H9 (cell line): Measurements from ENCODE around the gene FGF9. TPM values are rescaled to one million over a fixed set of nuclear protein-coding genes. Genes with fewer than 3 reads are reported as not detected.

Experiments
- DNase-seq: peaks from one replicate; pipeline ENCODE4 v3.0.0-alpha.2; 2017
- H2AFZ ChIP-seq: one replicate; pipeline ENCODE4 v1.6.1; 2013; ENCODE audit warnings: mild to moderate bottlenecking, low read length, control low read depth, moderate library complexity
- H2AK5ac ChIP-seq: 2 replicates; pipeline ENCODE4 v1.6.1; 2013; ENCODE audit warnings: low read length, control low read depth, mixed read lengths; ENCODE audit not compliant: insufficient read length
- H2BK120ac ChIP-seq: one replicate; pipeline ENCODE4 v1.6.1; 2013; ENCODE audit warnings: low read depth, mild to moderate bottlenecking, low read length, control low read depth, inconsistent platforms; ENCODE audit not compliant: poor library complexity, severe bottlenecking
- H2BK12ac ChIP-seq: 2 replicates; pipeline ENCODE4 v1.6.1; 2013; ENCODE audit warnings: low read length, control low read depth, mixed read lengths, low read depth; ENCODE audit not compliant: insufficient read length
- H2BK15ac ChIP-seq: 2 replicates; pipeline ENCODE4 v1.6.1; 2013; ENCODE audit warnings: low read depth, low read length, control low read depth
- H2BK20ac ChIP-seq: one replicate; pipeline ENCODE4 v1.6.1; 2013; ENCODE audit warnings: low read depth, mild to moderate bottlenecking, low read length, control low read depth, inconsistent platforms; ENCODE audit not compliant: poor library complexity, severe bottlenecking
- H2BK5ac ChIP-seq: 2 replicates; pipeline ENCODE4 v1.6.1; 2013; ENCODE audit warnings: low read length, control low read depth, mixed read lengths; ENCODE audit not compliant: insufficient read length
- H3K14ac ChIP-seq: 2 replicates; pipeline ENCODE4 v1.6.1; 2013; ENCODE audit warnings: low read length, control low read depth; ENCODE audit not compliant: insufficient read depth
- H3K18ac ChIP-seq: 2 replicates; pipeline ENCODE4 v1.6.1; 2013; ENCODE audit warnings: low read depth, mild to moderate bottlenecking, mixed read lengths, low read length, control low read depth; ENCODE audit not compliant: insufficient read length
- H3K23ac ChIP-seq: 2 replicates; pipeline ENCODE4 v1.6.1; 2013; ENCODE audit warnings: low read length, control low read depth, mixed read lengths, low read depth; ENCODE audit not compliant: insufficient read length
- H3K23me2 ChIP-seq: 2 replicates; pipeline ENCODE4 v1.6.1; 2013; ENCODE audit warnings: low read depth, mild to moderate bottlenecking, mixed read lengths, low read length, control low read depth; ENCODE audit not compliant: insufficient read length, poor library complexity, severe bottlenecking
- H3K27ac ChIP-seq: 2 replicates; pipeline ENCODE4 v1.5.1; 2013; ENCODE audit warnings: low read length, control low read depth, mixed read lengths, low read depth; ENCODE audit not compliant: insufficient read length
- H3K27me3 ChIP-seq: 2 replicates; pipeline ENCODE4 v1.6.1; 2013; ENCODE audit warnings: low read length, control low read depth, inconsistent platforms; ENCODE audit not compliant: insufficient read depth
- H3K4ac ChIP-seq: 2 replicates; pipeline ENCODE4 v1.6.1; 2013; ENCODE audit warnings: low read depth, mild to moderate bottlenecking, control low read depth, inconsistent platforms, low read length, moderate library complexity
- H3K4me1 ChIP-seq: 2 replicates; pipeline ENCODE4 v1.6.1; 2013; ENCODE audit warnings: low read length, control low read depth, inconsistent platforms; ENCODE audit not compliant: insufficient read depth
- H3K4me2 ChIP-seq: 2 replicates; pipeline ENCODE4 v1.6.1; 2013; ENCODE audit warnings: low read length, control low read depth, mixed read lengths; ENCODE audit not compliant: insufficient read length, insufficient read depth
- H3K56ac ChIP-seq: 2 replicates; pipeline ENCODE4 v1.6.1; 2013; ENCODE audit warnings: low read depth, mild to moderate bottlenecking, mixed read lengths, low read length, control low read depth; ENCODE audit not compliant: insufficient read length
- H3K79me1 ChIP-seq: 2 replicates; pipeline ENCODE4 v1.6.1; 2013; ENCODE audit warnings: low read depth, mild to moderate bottlenecking, moderate library complexity, low read length, control low read depth, inconsistent platforms; ENCODE audit not compliant: insufficient read depth, poor library complexity, severe bottlenecking
- H3K79me2 ChIP-seq: 2 replicates; pipeline ENCODE4 v1.6.1; 2013; ENCODE audit warnings: low read length, control low read depth, inconsistent platforms; ENCODE audit not compliant: insufficient read depth
- H3K9ac ChIP-seq: 2 replicates; pipeline ENCODE4 v1.6.1; 2013; ENCODE audit warnings: low read length, control low read depth, mixed read lengths; ENCODE audit not compliant: insufficient read length; ENCODE audit errors: extremely low read depth
- H3K9me3 ChIP-seq: one replicate; pipeline ENCODE4 v1.6.1; 2013; ENCODE audit warnings: low read depth, low read length, inconsistent platforms; ENCODE audit not compliant: control insufficient read depth
- H3T11ph ChIP-seq: one replicate; pipeline ENCODE4 v1.6.1; 2013; ENCODE audit warnings: mild to moderate bottlenecking, low read length, control low read depth, inconsistent platforms
- H4K20me1 ChIP-seq: one replicate; pipeline ENCODE4 v1.6.1; 2013; ENCODE audit not compliant: control insufficient read depth, insufficient read length, insufficient read depth
- H4K5ac ChIP-seq: 2 replicates; pipeline ENCODE4 v1.6.1; 2013; ENCODE audit warnings: low read depth, mild to moderate bottlenecking, mixed read lengths, low read length, control low read depth; ENCODE audit not compliant: insufficient read length
- H4K8ac ChIP-seq: replicated peaks from 2 replicates; pipeline ENCODE4 v1.6.1; 2013; ENCODE audit warnings: low read length, control low read depth, mixed read lengths, low read depth; ENCODE audit not compliant: insufficient read length
- H4K91ac ChIP-seq: 2 replicates; pipeline ENCODE4 v1.6.1; 2013; ENCODE audit warnings: low read depth, mild to moderate bottlenecking, moderate library complexity, mixed read lengths, low read length, control low read depth; ENCODE audit not compliant: insufficient read length
- H3K27ac Mint-ChIP-seq, 3 experiments: 2 replicates in 2 of 3; 3 replicates in 1 of 3; pipeline ENCODE4 v1.8.0; 2020 to 2021; ENCODE audit warnings: mixed read lengths in 3 of 3, mild to moderate bottlenecking in 1 of 3, moderate library complexity in 1 of 3
- H3K27me3 Mint-ChIP-seq: 2 replicates; pipeline ENCODE4 v1.8.0; 2021; ENCODE audit warnings: low read depth, mild to moderate bottlenecking, moderate library complexity, mixed read lengths
- H3K36me3 Mint-ChIP-seq, 3 experiments: 2 replicates in 2 of 3; 3 replicates in 1 of 3; pipeline ENCODE4 v1.8.0; 2020 to 2021; ENCODE audit warnings: low read depth in 3 of 3, mixed read lengths in 3 of 3; ENCODE audit not compliant: insufficient read depth in 1 of 3
- H3K4me1 Mint-ChIP-seq, 2 experiments: 2 replicates each; pipeline ENCODE4 v1.8.0; 2020; ENCODE audit warnings: mixed read lengths in 2 of 2
- H3K4me3 Mint-ChIP-seq, 2 experiments: 2 replicates in 1 of 2; 3 replicates in 1 of 2; pipeline ENCODE4 v1.8.0; 2020 to 2021; ENCODE audit warnings: mild to moderate bottlenecking in 2 of 2, mixed read lengths in 2 of 2, moderate library complexity in 1 of 2
- H3K9me3 Mint-ChIP-seq, 2 experiments: 2 replicates in 1 of 2; 3 replicates in 1 of 2; pipeline ENCODE4 v1.8.0; 2020; ENCODE audit warnings: mild to moderate bottlenecking in 2 of 2, mixed read lengths in 2 of 2, moderate library complexity in 1 of 2
- WGBS: extraction: QIAGEN DNeasy Blood & Tissue Kit; methylation state at CpG from one replicate; pipeline ENCODE4 v1.1.7; 2013; ENCODE audit warnings: missing lambda C conversion rate, low lambda C conversion rate, mixed read lengths; ENCODE audit not compliant: insufficient read length; ENCODE audit errors: extremely low coverage; 5-methylcytosine and 5-hydroxymethylcytosine counted together
- total RNA-seq: library from RNA; stranded (reverse); gene quantifications from 2 replicates; pipeline ENCODE4 v1.2.1, GENCODE V29; 2021
- TF ChIP-seq, protein P1 (sequence below): fragments of 200-600 bp; sonication (generic); conservative IDR thresholded peaks from 3 replicates; pipeline ENCODE4 v1.8.0; 2021; ENCODE audit warnings: antibody characterized with exemption, mild to moderate bottlenecking

The FGF9 gene
- total RNA-seq, 1 experiment from 2014 or later = 0.22 TPM

DNA sequence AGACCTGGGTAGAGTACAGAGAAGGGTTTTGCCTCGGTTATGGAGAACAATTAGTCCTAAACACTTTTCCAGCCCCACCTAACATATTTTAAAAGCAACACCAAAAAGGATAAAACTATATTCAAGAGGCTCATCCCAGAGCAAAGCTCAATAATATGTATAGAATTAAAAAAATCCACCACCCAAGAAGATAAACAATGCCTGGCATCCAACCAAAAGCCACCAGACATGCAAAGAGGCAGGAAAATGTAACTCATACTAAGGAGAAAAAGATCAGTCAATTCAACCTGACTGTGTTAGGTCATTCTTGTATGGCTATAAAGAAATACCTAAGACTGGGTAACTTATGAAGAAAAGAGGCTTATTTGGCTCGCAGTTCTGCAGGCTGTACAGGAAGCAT, 39.3 kb downstream of the FGF9 start:
- H2BK12ac ChIP-seq = no peak overlapping the region
- peaks cover 5 to 10% (median 6%) of the 10 kb centered on the region in 3 experiments; a peak in 5 of 7 replicates for H3K36me3 Mint-ChIP-seq

More for the DNA sequence above, 39.3 kb downstream of the FGF9 start:
- Histone ChIP-seq H3T11ph (no peak overlapping the region), H3K9ac (no peak overlapping the region), H4K5ac (no peak overlapping the region), H3K14ac (no peak overlapping the region), H3K23me2 (no peaks in the 10 kb centered on the region), H2BK15ac (no peak overlapping the region), H2AFZ (no peak overlapping the region), H3K79me2 (no peaks in the 10 kb centered on the region), H4K20me1 (no peaks in the 10 kb centered on the region), H3K79me1 (no peaks in the 10 kb centered on the region), H3K4me1 (no peaks in the 10 kb centered on the region), H2AK5ac (no peak overlapping the region), H2BK20ac (no peak overlapping the region), H3K4ac (no peak overlapping the region), H2BK120ac (no peak overlapping the region), H3K27me3 (no peaks in the 10 kb centered on the region), H4K91ac (no peak overlapping the region), H3K18ac (no peak overlapping the region), H3K9me3 (no peaks in the 10 kb centered on the region), H2BK5ac (no peak overlapping the region), H3K4me2 (no peak overlapping the region), H3K23ac (no peak overlapping the region), H3K56ac (no peak overlapping the region), H4K8ac (no peak overlapping the region), H3K27ac (no peak overlapping the region)
- Mint-ChIP-seq H3K27ac (no peak overlapping the region), H3K4me3 (no peak overlapping the region), H3K27me3 (no peaks in the 10 kb centered on the region), H3K4me1 (peaks cover 0 to 3% of the 10 kb centered on the region in 2 experiments; a peak in 2 of 4 replicates), H3K9me3 (peaks cover 12 to 15% of the 10 kb centered on the region in 2 experiments)
- TF ChIP-seq, protein P1, sequence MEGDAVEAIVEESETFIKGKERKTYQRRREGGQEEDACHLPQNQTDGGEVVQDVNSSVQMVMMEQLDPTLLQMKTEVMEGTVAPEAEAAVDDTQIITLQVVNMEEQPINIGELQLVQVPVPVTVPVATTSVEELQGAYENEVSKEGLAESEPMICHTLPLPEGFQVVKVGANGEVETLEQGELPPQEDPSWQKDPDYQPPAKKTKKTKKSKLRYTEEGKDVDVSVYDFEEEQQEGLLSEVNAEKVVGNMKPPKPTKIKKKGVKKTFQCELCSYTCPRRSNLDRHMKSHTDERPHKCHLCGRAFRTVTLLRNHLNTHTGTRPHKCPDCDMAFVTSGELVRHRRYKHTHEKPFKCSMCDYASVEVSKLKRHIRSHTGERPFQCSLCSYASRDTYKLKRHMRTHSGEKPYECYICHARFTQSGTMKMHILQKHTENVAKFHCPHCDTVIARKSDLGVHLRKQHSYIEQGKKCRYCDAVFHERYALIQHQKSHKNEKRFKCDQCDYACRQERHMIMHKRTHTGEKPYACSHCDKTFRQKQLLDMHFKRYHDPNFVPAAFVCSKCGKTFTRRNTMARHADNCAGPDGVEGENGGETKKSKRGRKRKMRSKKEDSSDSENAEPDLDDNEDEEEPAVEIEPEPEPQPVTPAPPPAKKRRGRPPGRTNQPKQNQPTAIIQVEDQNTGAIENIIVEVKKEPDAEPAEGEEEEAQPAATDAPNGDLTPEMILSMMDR = no peak
- no CpG with 5 or more reads among the region's 2 CpGs for WGBS
- DNase-seq = no peak
